A673 (cell line): Measurements from ENCODE around the gene ELOVL7. TPM values are rescaled to one million over a fixed set of nuclear protein-coding genes. Genes with fewer than 3 reads are reported as not detected.

Source experiments
- BruUV-seq: library from RNA; stranded (reverse); fragments of 400-500 nt; replicated peaks from 2 replicates; lab custom pipeline; 2021; lab: Mats Ljungman, UMichigan
- CTCF ChIA-PET: fragments of 300-600 bp; sonication (Branson Sonifier 250); formaldehyde crosslinking; loops from one replicate; lab custom pipeline; 2022; ENCODE audit warnings: antibody characterized with exemption; lab: Charles Lee
- POLR2A ChIA-PET: fragments of 300-600 bp; sonication (Branson Sonifier 250); formaldehyde crosslinking; loops from one replicate; lab custom pipeline; 2022; ENCODE audit warnings: antibody characterized with exemption; ENCODE audit not compliant: low non-redundant PET; lab: Charles Lee
- DNase-seq: peaks from one replicate; pipeline ENCODE4 v3.0.0-alpha.2; 2015; ENCODE audit warnings: low spot score
- H3K27ac ChIP-seq: fragments of 200-600 bp; sonication (generic); 2 replicates; pipeline ENCODE4 v1.5.1; 2016; ENCODE audit warnings: mixed run types, low read depth, mild to moderate bottlenecking, mixed read lengths, antibody characterized with exemption, low read length; ENCODE audit not compliant: poor library complexity, severe bottlenecking
- H3K27me3 ChIP-seq: fragments of 200-600 bp; sonication (generic); replicated peaks from 2 replicates; pipeline ENCODE4 v1.6.1; 2017; ENCODE audit warnings: mixed run types, low read depth, mild to moderate bottlenecking, mixed read lengths, antibody characterized with exemption, low read length; ENCODE audit not compliant: insufficient read depth, poor library complexity
- H3K36me3 ChIP-seq: fragments of 200-600 bp; sonication (generic); 2 replicates; pipeline ENCODE4 v1.6.1; 2016; ENCODE audit warnings: mixed run types, mild to moderate bottlenecking, mixed read lengths, antibody characterized with exemption, low read length; ENCODE audit not compliant: insufficient read depth, poor library complexity, severe bottlenecking
- H3K4me1 ChIP-seq: fragments of 200-600 bp; sonication (generic); 2 replicates; pipeline ENCODE4 v1.6.1; 2017; ENCODE audit warnings: mixed run types, mild to moderate bottlenecking, mixed read lengths, antibody characterized with exemption, low read length; ENCODE audit not compliant: insufficient read depth, poor library complexity, severe bottlenecking
- H3K4me3 ChIP-seq: fragments of 200-600 bp; sonication (generic); 2 replicates; pipeline ENCODE4 v1.5.1; 2016; ENCODE audit warnings: low read depth, mixed run types, mild to moderate bottlenecking, mixed read lengths, low read length; ENCODE audit not compliant: poor library complexity, severe bottlenecking
- H3K9me3 ChIP-seq: fragments of 200-600 bp; sonication (generic); 2 replicates; pipeline ENCODE4 v1.6.1; 2016; ENCODE audit warnings: mixed run types, low read depth, mild to moderate bottlenecking, mixed read lengths, antibody characterized with exemption, low read length; ENCODE audit not compliant: poor library complexity, severe bottlenecking
- EZH2 ChIP-seq: fragments of 200-600 bp; sonication (generic); IDR thresholded peaks from 2 replicates; pipeline ENCODE4 v1.6.1; 2017; ENCODE audit warnings: borderline replicate concordance, low read depth, mild to moderate bottlenecking, mixed read lengths, antibody characterized with exemption, low read length; ENCODE audit not compliant: poor library complexity, severe bottlenecking
- intact Hi-C: fragments of 100-400 bp; cut with micrococcal nuclease; formaldehyde crosslinking; loops from one replicate; pipeline ENCODE4 v1.10.0; 2022; ENCODE audit not compliant: unreplicated experiment
- total RNA-seq: library from RNA; stranded (reverse); gene quantifications from 2 replicates; pipeline ENCODE4 v1.2.3, GENCODE V29; 2021
- TF ChIP-seq, protein P1 (sequence below): fragments of 300-800, 200-600 bp; sonication (generic); conservative IDR thresholded peaks from 2 replicates; pipeline ENCODE4 v1.5.1; 2017; ENCODE audit warnings: low read depth, mild to moderate bottlenecking, antibody characterized with exemption, low read length, moderate library complexity, mixed read lengths

ELOVL7 gene
- total RNA-seq, 1 experiment from 2014 or later = not detected

DNA sequence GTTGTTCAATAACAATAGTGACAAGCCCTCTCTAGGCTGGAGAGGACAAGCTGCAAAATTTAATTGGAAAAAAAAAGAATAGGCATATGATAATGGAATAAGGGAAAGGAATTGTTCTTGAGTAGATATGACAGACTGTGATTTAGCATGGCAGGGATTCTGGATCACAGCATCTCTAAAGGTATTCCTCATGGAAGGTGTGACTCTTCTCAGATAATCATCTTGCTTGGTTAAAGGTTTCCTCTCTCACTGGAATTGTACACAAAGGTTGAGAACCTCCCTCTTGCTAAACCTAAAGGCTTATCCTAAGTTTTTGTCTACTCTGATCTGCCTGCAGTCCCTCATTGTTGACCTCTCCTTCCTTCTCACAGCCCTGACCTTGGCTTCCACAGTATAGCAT lies 31.6 kb downstream of the ELOVL7 start:
- POLR2A ChIA-PET = no interaction called here
- Histone ChIP-seq H3K27ac (no peak overlapping the region), H3K27me3 (peaks cover 10% of the 10 kb centered on the region), H3K4me3 (no peak overlapping the region), H3K4me1 (no peaks in the 10 kb centered on the region), H3K36me3 (no peaks in the 10 kb centered on the region), H3K9me3 (no peaks in the 10 kb centered on the region)
- no peak for TF ChIP-seq EZH2
- TF ChIP-seq, protein P1, sequence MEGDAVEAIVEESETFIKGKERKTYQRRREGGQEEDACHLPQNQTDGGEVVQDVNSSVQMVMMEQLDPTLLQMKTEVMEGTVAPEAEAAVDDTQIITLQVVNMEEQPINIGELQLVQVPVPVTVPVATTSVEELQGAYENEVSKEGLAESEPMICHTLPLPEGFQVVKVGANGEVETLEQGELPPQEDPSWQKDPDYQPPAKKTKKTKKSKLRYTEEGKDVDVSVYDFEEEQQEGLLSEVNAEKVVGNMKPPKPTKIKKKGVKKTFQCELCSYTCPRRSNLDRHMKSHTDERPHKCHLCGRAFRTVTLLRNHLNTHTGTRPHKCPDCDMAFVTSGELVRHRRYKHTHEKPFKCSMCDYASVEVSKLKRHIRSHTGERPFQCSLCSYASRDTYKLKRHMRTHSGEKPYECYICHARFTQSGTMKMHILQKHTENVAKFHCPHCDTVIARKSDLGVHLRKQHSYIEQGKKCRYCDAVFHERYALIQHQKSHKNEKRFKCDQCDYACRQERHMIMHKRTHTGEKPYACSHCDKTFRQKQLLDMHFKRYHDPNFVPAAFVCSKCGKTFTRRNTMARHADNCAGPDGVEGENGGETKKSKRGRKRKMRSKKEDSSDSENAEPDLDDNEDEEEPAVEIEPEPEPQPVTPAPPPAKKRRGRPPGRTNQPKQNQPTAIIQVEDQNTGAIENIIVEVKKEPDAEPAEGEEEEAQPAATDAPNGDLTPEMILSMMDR = no peak
- intact Hi-C loops = no loop called here
- CTCF ChIA-PET = no interaction called here
- BruUV-seq = no TSS peak
- no peak for DNase-seq

DNA sequence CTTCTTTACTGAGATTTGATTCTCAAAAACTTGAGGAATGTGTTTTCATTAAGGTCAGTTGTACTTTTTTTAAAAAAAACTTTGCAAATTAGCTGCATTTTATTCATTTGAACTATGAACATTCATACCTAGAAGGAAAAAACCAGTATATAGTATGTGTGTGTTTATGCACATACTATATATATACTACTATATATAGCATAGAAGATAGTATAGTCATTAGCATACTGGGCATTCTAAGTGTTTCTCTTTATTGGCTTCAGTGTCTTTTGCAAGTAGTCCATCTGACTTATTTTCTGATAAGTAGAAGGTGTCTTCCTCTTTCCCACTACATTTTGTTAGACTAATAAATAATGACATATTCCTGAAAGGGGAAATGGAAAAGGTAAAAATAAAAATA lies 33.0 kb downstream of the ELOVL7 start:
- intact Hi-C loops = no loop called here
- no peak for DNase-seq
- Histone ChIP-seq H3K4me1 (no peaks in the 10 kb centered on the region), H3K27me3 (peaks cover 10% of the 10 kb centered on the region), H3K4me3 (no peak overlapping the region), H3K36me3 (no peaks in the 10 kb centered on the region), H3K27ac (no peak overlapping the region), H3K9me3 (no peaks in the 10 kb centered on the region)
- ChIA-PET CTCF (no interaction called here), POLR2A (no interaction called here)
- no TSS peak for BruUV-seq
- no peak for TF ChIP-seq EZH2
- TF ChIP-seq, protein P1 = no peak

DNA sequence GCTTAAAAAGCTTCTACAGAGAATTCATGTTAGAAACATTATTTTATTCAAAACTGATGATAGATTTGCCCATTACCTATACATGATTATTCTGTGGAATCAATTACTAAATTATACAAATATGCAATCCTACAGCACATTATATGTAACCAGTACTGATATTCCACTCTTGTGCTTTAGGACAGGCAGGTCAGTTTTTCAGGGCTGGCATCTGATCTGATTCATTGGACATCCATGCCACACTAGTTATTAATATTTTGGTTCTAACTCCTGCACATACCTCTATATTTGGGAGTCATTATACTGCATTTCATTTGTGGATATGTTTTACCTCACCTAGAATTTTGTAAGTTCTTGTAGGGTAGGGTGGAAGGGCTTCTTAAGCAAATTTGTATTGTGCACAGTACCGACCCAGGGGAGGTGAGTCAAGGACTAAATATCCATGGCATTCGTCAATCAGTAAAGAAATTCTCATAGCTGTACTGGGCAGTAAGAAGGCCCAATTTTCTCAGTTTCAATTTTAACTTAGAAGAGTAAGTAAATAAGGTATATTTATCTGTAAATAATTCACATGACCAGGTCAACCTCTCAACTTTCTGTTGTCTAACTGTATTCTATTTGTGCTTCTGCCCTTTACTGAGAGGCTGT lies 33.5 kb downstream of the ELOVL7 start:
- TF ChIP-seq, protein P1 = no peak
- no peak for TF ChIP-seq EZH2
- CTCF ChIA-PET = no interaction called here
- H3K27ac ChIP-seq = no peak overlapping the region
- no TSS peak for BruUV-seq
- no peak for DNase-seq
- POLR2A ChIA-PET = no interaction called here
- H3K4me1 ChIP-seq = no peaks in the 10 kb centered on the region
- no peak overlapping the region for H3K4me3 ChIP-seq
- intact Hi-C loops = no loop called here
- H3K27me3 ChIP-seq = peaks cover 10% of the 10 kb centered on the region
- H3K9me3 ChIP-seq = no peaks in the 10 kb centered on the region
- H3K36me3 ChIP-seq = no peaks in the 10 kb centered on the region
